Measurements from ENCODE around the gene TH.

GRCh38 chr11:2131371-2132236 is 40.0 kb downstream of the TH start:
- TF ChIP-seq POLR2A (IDR thresholded peaks at IDR 0.05) (no peak), CTCF (IDR thresholded peaks at IDR 0.05) (no peak)

Measured in ovary (tissue), 3 donors.